ELR (cell line): ENCODE measurements around the gene FGG.
A peak's percentile ranks its signal among the peaks of the same experiment; 100 is the strongest.

ENCODE experiments used
- DNase-seq: peaks from one replicate; pipeline ENCODE4 v3.0.0-alpha.2; 2015; ENCODE audit warnings: low read depth

The FGG gene

GRCh38 chr4:154612472-154613414 lies at the start of gene FGG:
FGG (minus strand) TSS chr4:154612656; CDS start chr4:154612609, 47 bp downstream.
- DNase-seq = no peak

GRCh38 chr4:154660052-154660451 lies 47.6 kb upstream of the FGG start:
- no peak for DNase-seq

GRCh38 chr4:154658680-154659405 lies 46.4 kb upstream of the FGG start:
- DNase-seq = no peak

DNA sequence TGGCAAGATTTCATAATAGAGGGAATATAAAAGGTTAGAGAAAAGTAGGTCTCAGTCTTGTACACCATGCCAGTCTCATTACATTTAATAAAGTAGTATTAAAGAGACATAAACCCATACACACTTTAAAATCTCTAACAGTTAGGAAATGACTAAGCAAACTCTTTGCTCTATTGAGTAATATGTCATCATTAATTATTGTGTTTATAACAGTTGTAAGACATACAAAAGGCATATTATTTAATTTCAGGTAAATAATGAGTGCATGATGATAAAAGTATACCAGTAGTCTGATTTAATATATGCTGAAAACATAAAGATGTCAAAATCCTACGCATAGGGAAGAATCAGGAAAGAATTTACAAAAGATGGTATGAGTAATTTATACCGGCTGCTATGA lies 31.0 kb upstream of the FGG start:
- DNase-seq = peak; percentile 33

DNA sequence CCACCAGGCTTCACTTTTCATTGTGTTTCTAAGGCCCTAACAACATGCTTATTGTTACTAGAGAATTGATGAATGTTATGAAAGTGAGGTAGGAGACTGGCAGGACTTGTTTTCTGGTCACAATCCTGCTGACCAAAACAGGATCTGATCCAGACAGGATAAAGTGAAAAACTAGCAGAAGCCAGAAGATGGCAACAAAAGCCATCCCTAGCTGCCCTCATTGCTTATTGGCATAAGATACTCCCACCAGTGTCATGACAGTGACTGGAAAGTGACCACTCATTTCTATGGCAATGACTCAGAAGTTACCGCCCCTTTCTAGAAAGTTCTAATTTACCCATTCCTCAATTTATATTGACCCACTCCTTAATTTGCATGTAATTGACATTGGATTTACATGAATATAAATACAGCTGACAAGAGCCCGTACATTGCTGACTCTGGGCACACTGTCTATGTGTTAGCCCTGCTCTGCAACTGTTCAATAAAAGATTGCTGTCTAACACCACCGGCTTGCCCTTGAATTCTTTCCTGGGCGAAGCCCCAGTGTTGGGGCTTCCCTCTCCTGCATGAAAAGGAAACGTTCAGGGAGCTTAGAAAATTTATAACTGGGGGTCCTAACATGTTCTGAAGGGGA lies 30.0 kb upstream of the FGG start:
- DNase-seq = peak; percentile 14

DNA sequence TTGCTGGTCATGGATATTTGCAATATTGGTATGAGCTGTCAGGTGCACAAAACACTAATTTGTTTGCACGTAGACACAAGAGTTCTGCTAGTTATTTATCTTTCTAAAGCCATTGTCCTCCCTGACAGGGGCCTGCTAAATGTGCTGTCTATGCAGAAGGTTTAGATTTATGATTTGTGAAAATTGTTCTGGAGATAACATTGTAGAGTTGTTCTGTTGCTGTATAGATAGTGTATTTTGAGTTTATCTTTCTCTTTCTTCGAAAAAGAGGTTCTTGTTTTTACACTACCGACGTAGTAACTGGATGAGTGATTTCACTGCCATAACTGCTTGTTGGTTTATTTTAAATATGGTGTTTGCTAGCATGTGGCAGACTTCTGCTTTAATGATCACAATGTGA lies 28.5 kb upstream of the FGG start:
- DNase-seq = no peak

- DNase-seq = no peak
These were observed 21.6 kb upstream of the FGG start for GRCh38 chr4:154634058-154634457.

- no peak for DNase-seq
These were observed 19.4 kb upstream of the FGG start for GRCh38 chr4:154631828-154632227.

- DNase-seq = no peak
These were observed 17.9 kb upstream of the FGG start for GRCh38 chr4:154630324-154630723.

GRCh38 chr4:154626793-154627484 lies 14.5 kb upstream of the FGG start:
- peak; percentile 51 for DNase-seq

DNA sequence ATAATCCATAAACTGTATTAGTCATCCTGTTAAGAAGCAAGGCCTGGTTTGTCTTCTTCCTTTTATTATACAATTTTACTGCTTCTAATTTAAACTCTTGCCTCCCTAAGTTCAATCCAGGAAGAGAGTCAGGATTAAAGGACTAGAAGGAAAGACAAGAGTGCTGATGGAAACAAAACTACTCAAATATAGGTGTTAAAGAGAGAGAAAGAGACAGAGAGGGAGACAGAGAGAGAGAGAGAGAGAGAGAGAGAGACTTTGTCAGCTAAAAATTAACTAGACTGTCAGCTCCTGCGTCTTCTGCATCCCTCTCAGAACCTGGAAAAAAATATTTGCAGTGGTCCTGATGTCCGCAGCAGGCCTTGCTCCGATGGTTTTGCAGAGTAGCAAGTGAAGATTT lies 13.5 kb upstream of the FGG start:
- DNase-seq = no peak

GRCh38 chr4:154623995-154624394 lies 11.5 kb upstream of the FGG start:
- DNase-seq = no peak

GRCh38 chr4:154623436-154623835 lies 11.0 kb upstream of the FGG start:
- DNase-seq = no peak

- peak; percentile 63 for DNase-seq
These were observed 10.1 kb upstream of the FGG start for GRCh38 chr4:154622598-154622997.

- DNase-seq = no peak
These were observed 7.7 kb upstream of the FGG start for GRCh38 chr4:154620111-154620510.

DNA sequence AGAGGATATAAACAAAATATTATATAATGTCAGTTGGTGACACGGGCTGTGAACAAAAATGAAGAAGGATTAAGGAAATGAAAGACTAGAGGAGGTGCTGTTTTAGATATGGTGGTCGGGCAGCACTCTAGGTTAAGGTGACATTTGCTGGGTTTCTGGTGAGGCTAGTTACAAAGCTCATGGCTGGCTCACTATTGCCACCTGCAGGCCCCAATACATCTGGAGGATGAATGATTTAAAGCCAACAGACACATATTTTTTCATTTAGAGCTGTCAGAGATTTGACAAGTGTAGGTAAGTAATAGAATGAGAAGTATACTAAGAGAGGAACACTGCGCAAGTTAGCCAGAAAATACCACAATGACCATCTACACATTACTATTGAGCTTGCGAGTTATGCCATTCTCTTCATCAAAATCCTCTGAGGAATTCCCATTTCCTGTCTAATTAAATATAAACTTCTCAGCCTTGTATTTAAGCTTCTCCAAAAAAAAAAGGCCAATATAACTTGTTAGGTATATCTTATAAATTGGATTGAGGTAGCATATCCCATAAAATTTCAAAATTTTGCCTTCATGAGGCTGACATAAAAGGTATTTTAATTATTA lies 6.4 kb upstream of the FGG start:
- DNase-seq = peak; percentile 55

- DNase-seq = no peak
These were observed 5.4 kb upstream of the FGG start for GRCh38 chr4:154617820-154618317.

DNA sequence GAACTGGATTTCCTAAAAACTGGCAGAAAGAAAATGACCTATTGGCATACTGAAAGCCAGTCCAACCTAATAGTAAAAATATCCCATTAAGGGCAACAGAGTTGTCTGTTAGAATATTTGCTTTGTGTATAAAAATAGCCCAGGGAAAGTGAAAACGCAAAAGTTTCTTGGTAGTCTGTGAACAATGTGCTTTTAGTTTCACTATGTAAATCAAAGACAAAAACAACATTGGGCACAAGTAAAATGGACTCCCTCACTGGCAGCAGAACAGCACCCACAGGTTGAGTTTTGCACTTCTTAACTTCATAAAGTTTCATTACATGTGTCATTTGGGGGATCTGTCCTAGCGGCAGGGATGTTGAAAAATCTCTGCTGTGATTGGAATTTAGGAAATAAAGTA lies 4.3 kb upstream of the FGG start:
- no peak for DNase-seq

- DNase-seq = no peak
These were observed 3.8 kb upstream of the FGG start for GRCh38 chr4:154616287-154616686.

DNA sequence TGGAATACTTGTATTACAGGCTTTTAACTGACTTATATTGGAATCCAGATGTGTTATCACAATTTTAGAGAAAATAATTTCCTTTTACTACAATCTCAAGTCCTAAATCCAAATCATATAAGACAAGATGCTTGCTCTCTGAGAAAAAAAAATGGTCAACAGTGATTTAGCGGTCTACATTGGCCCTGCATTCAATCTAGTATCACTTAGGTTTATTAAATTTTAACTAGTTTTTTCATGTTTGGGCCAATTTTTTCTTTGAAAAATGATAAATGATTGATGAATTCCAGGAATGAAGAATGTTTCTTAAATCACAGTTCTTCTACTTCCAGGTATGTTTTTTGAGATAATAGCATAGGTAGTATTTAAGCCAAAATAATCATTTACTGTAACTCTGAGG lies 2.8 kb upstream of the FGG start:
- no peak for DNase-seq

- no peak for DNase-seq
These were observed 1.9 kb upstream of the FGG start for GRCh38 chr4:154614306-154614705.

DNA sequence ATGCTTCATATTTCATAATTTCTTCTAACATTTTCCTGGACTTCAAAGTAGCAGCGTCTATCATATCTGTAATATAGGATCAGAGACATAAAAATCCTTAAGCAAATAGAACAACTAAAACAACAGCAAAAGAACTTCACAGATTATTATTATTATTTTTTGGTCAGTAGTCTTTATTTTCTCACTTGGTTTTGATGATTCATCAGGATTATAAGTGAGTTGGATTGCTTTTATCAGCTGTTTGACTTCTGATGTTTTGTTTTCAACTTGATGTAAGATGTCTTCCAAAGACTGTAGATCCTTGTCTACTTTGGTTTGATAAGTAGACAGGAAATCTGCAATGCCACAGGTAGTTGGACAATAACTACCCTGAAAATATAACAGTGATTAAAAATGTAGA lies 623 bp downstream of the FGG start:
- DNase-seq = no peak
